ENCODE measurements around the gene PCDHA13. TPM values are rescaled to one million over a fixed set of nuclear protein-coding genes. Genes with fewer than 3 reads are reported as not detected.

PCDHA13 gene
- total RNA-seq, 1 donor from 2014 or later: 3.5 TPM

DNA sequence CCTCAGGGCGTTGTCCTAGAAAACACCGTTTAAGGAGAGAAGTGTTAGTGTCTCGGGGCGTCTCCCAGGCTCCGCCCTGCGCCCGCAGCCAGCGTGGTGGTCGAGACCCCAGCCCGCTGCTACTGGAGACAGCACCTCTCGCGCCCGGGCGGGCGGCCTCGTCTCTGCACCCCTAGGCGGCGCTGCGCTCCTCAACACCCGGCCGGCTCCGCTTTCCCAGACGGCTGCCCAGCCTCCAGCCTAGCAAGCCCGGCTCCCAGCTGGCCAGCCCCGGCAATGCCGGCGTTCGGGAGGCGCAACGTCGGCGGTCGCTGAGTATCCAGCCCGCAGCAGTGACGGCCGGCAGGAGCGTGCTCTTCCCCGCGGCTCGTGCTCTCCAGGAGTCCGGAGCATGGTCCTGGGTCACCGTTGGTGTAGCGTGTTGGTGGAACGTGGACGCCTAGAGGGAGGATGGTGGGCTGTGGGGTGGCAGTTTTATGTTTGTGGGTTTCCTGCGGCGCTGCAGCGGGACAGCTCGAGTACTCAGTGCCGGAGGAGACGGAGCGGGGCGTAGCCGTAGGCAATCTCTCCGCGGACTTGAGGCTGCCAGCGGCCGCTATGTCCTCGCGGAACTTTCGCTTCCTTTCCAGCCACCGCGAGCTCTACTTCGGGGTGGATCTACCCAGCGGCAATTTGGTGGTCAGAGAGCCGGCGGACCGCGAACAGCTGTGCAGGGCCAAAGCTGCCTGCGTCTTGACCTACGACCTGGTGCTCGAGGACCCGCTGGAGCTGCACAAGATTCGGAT lies 44.7 kb downstream of the PCDHA13 start:
- TF ChIP-seq, protein P1, sequence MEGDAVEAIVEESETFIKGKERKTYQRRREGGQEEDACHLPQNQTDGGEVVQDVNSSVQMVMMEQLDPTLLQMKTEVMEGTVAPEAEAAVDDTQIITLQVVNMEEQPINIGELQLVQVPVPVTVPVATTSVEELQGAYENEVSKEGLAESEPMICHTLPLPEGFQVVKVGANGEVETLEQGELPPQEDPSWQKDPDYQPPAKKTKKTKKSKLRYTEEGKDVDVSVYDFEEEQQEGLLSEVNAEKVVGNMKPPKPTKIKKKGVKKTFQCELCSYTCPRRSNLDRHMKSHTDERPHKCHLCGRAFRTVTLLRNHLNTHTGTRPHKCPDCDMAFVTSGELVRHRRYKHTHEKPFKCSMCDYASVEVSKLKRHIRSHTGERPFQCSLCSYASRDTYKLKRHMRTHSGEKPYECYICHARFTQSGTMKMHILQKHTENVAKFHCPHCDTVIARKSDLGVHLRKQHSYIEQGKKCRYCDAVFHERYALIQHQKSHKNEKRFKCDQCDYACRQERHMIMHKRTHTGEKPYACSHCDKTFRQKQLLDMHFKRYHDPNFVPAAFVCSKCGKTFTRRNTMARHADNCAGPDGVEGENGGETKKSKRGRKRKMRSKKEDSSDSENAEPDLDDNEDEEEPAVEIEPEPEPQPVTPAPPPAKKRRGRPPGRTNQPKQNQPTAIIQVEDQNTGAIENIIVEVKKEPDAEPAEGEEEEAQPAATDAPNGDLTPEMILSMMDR (IDR thresholded peaks at IDR 0.05; ENCODE audit: unreplicated experiment): peak; percentile 99
- Mint-ChIP-seq H3K36me3 (ENCODE audit: insufficient read depth) (no peaks in the 10 kb centered on the region), H3K4me1 (ENCODE audit: low read depth) (peaks cover 12% of the 10 kb centered on the region), H3K27ac (peak overlapping the region; percentile 56), H3K9me3 (ENCODE audit: low read depth) (no peaks in the 10 kb centered on the region), H3K27me3 (peaks cover 25% of the 10 kb centered on the region), H3K4me3 (ENCODE audit: low read depth) (peak overlapping the region; percentile 78)
- DNase-seq (ENCODE audit: low spot score, unreplicated experiment): peak; percentile 91

DNA sequence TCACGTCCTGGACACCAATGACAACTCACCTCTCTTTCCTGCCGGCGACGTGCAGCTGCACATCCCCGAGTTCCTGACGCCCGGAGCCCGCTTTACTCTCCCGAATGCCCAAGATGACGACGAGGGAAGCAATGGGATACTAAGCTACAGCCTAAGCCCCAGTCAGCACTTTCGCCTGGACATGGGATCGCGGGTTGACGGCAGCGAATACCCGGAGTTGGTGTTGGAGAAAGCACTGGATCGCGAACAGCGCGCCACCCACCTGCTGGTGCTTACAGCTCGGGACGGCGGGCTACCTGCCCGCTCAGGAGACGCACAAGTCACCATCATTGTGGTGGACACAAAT lies 45.3 kb downstream of the PCDHA13 start:
- H3K9me3 Mint-ChIP-seq (ENCODE audit: low read depth): no peaks in the 10 kb centered on the region
- TF ChIP-seq, protein P1 (IDR thresholded peaks at IDR 0.05; ENCODE audit: unreplicated experiment): no peak
- peaks cover 25% of the 10 kb centered on the region for H3K27me3 Mint-ChIP-seq
- peak overlapping the region; percentile 78 for H3K4me3 Mint-ChIP-seq (ENCODE audit: low read depth)
- peak overlapping the region; percentile 34 for H3K27ac Mint-ChIP-seq
- H3K36me3 Mint-ChIP-seq (ENCODE audit: insufficient read depth): no peaks in the 10 kb centered on the region
- H3K4me1 Mint-ChIP-seq (ENCODE audit: low read depth): peaks cover 12% of the 10 kb centered on the region
- no peak for DNase-seq (ENCODE audit: low spot score, unreplicated experiment)

Other genes starting within 250 kb of the PCDHA13 start
- 0.36 TPM in 1 of 2 replicates, not detected in the other for gene CD14, start 248.9 kb upstream of the PCDHA13 start, total RNA-seq
- gene TMCO6, start 242.7 kb upstream of the PCDHA13 start, total RNA-seq: 25.9 and 27.5 TPM in 2 replicates
- 62.4 and 63.9 TPM in 2 replicates for gene NDUFA2, start 234.5 kb upstream of the PCDHA13 start, total RNA-seq
- gene IK, start 234.3 kb upstream of the PCDHA13 start, total RNA-seq: 76.1 and 85.2 TPM in 2 replicates
- 26.0 and 26.9 TPM in 2 replicates for gene WDR55, start 217.2 kb upstream of the PCDHA13 start, total RNA-seq
- gene DND1, start 208.5 kb upstream of the PCDHA13 start, total RNA-seq: 3.1 and 4.0 TPM in 2 replicates
- gene HARS1, start 190.8 kb upstream of the PCDHA13 start, total RNA-seq: 77.7 and 78.9 TPM in 2 replicates
- gene HARS2, start 190.7 kb upstream of the PCDHA13 start, total RNA-seq: 44.7 and 47.5 TPM in 2 replicates
- gene ZMAT2, start 181.7 kb upstream of the PCDHA13 start, total RNA-seq: 67.6 and 67.7 TPM in 2 replicates
- gene PCDHA1, start 96.0 kb upstream of the PCDHA13 start, total RNA-seq: not detected in 2 replicates
- gene PCDHA2, start 87.3 kb upstream of the PCDHA13 start, total RNA-seq: 5.6 and 5.9 TPM in 2 replicates
- gene PCDHA3, start 81.1 kb upstream of the PCDHA13 start, total RNA-seq: 1.5 and 2.4 TPM in 2 replicates
- 27.8 and 28.6 TPM in 2 replicates for gene PCDHA4, start 75.1 kb upstream of the PCDHA13 start, total RNA-seq
- gene PCDHA5, start 60.5 kb upstream of the PCDHA13 start, total RNA-seq: 3.4 and 4.4 TPM in 2 replicates
- 12.5 and 13.2 TPM in 2 replicates for gene PCDHA6, start 54.2 kb upstream of the PCDHA13 start, total RNA-seq
- 4.3 and 4.9 TPM in 2 replicates for gene PCDHA7, start 47.9 kb upstream of the PCDHA13 start, total RNA-seq
- 4.9 and 5.1 TPM in 2 replicates for gene PCDHA8, start 40.9 kb upstream of the PCDHA13 start, total RNA-seq
- gene PCDHA9, start 33.7 kb upstream of the PCDHA13 start, total RNA-seq: 3.4 and 3.8 TPM in 2 replicates
- 18.3 and 19.2 TPM in 2 replicates for gene PCDHA10, start 26.2 kb upstream of the PCDHA13 start, total RNA-seq
- gene PCDHA11, start 13.2 kb upstream of the PCDHA13 start, total RNA-seq: 10.0 and 10.5 TPM in 2 replicates
- 12.9 and 13.7 TPM in 2 replicates for gene PCDHA12, start 6.8 kb upstream of the PCDHA13 start, total RNA-seq
- 7.7 and 8.9 TPM in 2 replicates for gene PCDHAC1, start 44.2 kb downstream of the PCDHA13 start, total RNA-seq
- gene PCDHAC2, start 84.4 kb downstream of the PCDHA13 start, total RNA-seq: 1.8 and 1.9 TPM in 2 replicates
- 0.29 and 0.31 TPM in 2 replicates for gene PCDHB1, start 169.2 kb downstream of the PCDHA13 start, total RNA-seq
- 75.5 and 80.4 TPM in 2 replicates for gene PCDHB2, start 212.5 kb downstream of the PCDHA13 start, total RNA-seq
- gene PCDHB3, start 218.3 kb downstream of the PCDHA13 start, total RNA-seq: 9.1 and 9.4 TPM in 2 replicates
- 4.4 and 4.6 TPM in 2 replicates for gene PCDHB4, start 239.7 kb downstream of the PCDHA13 start, total RNA-seq